Suprapubic skin (tissue), 4 donors: Measurements from ENCODE around the gene DTX3L. TPM values are rescaled to one million over a fixed set of nuclear protein-coding genes. Genes with fewer than 3 reads are reported as not detected.

Experiments used
- DNase-seq, 2 donors: peaks; one replicate each; pipeline ENCODE4 v3.0.0-alpha.2; 2019; ENCODE audit warnings: low spot score in 2 of 2
- H3K27ac ChIP-seq: fragments of 200-600 bp; sonication (generic); one replicate; pipeline ENCODE4 v1.5.1; 2019
- H3K27me3 ChIP-seq: fragments of 200-600 bp; sonication (generic); one replicate; pipeline ENCODE4 v1.5.1; 2019
- H3K36me3 ChIP-seq: fragments of 200-600 bp; sonication (generic); one replicate; pipeline ENCODE4 v1.5.1; 2019
- H3K4me1 ChIP-seq: fragments of 200-600 bp; sonication (generic); one replicate; pipeline ENCODE4 v1.5.1; 2019
- H3K4me3 ChIP-seq: fragments of 200-600 bp; sonication (generic); one replicate; pipeline ENCODE4 v1.5.1; 2019; ENCODE audit warnings: mild to moderate bottlenecking
- H3K9me3 ChIP-seq: fragments of 200-600 bp; sonication (generic); one replicate; pipeline ENCODE4 v1.5.1; 2019
- CTCF ChIP-seq, 2 donors: fragments of 200-600 bp in 1 of 2; fragments of 450-650 bp in 1 of 2; sonication (generic) in 1 of 2; IDR thresholded peaks; one replicate each; pipeline ENCODE4 v1.5.1; 2016 to 2019; ENCODE audit warnings: antibody characterized with exemption in 2 of 2, mild to moderate bottlenecking in 1 of 2, moderate library complexity in 1 of 2
- EP300 ChIP-seq: sonication (generic); formaldehyde crosslinking; IDR thresholded peaks from one replicate; pipeline ENCODE4 v1.6.1; 2017; ENCODE audit warnings: antibody characterized with exemption
- POLR2A ChIP-seq, 2 donors: fragments of 450-650 bp; IDR thresholded peaks; one replicate each; pipeline ENCODE4 v1.6.1; 2017; ENCODE audit warnings: antibody characterized with exemption in 2 of 2, mild to moderate bottlenecking in 2 of 2, moderate library complexity in 2 of 2
- POLR2AphosphoS5 ChIP-seq, 3 donors: sonication (generic); formaldehyde crosslinking; IDR thresholded peaks; one replicate each; pipeline ENCODE4 v1.6.1; 2017; ENCODE audit warnings: antibody characterized with exemption in 3 of 3
- WGBS: methylation state at CpG from one replicate; pipeline ENCODE4 v1.1.5; 2018; 5-methylcytosine and 5-hydroxymethylcytosine counted together
- total RNA-seq, 4 donors: library from RNA; depleted of rRNA; stranded (reverse); fragments of >200 nt; gene quantifications; one replicate each; pipeline ENCODE4 v1.1.0, GENCODE V29; 2016

The DTX3L gene
- total RNA-seq, 4 donors from 2014 or later = 7.6 to 15.3 (median 12.7) TPM

- H3K36me3 ChIP-seq = no peaks in the 10 kb centered on the region
- no peak for TF ChIP-seq POLR2A (IDR thresholded peaks at IDR 0.05)
- no peak for TF ChIP-seq CTCF (IDR thresholded peaks at IDR 0.05)
- TF ChIP-seq EP300 = no peak
- TF ChIP-seq POLR2AphosphoS5 (IDR thresholded peaks at IDR 0.05) = no peak
- no peaks in the 10 kb centered on the region for H3K9me3 ChIP-seq
- no peak overlapping the region for H3K4me3 ChIP-seq
- no peak for DNase-seq
- no peaks in the 10 kb centered on the region for H3K27me3 ChIP-seq
- H3K27ac ChIP-seq = no peak overlapping the region
- H3K4me1 ChIP-seq = no peaks in the 10 kb centered on the region
- 48% methylated on average over 3 of the region's 3 CpGs for WGBS
Measured at GRCh38 chr3:122615303-122615702, 51.2 kb downstream of the DTX3L start.

DNA sequence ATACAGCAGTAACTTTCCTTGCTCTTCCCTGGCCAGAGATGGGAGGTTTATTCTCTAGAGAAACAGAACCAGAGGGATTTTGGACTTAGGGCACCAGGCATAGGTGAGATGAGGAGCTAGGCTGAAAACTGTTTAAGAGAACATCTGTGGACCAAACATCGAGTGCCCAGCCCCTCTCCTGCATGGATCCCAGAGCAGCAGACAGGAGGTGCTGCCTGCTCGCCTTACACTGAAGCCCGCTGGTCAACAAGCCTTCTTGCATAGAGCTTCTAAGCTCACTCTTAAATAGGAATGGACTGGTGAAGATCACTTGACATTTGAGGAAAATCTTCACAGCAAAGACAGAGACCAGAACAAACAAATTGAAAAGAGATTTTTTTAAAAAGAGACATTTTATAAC, 54.5 kb downstream of the DTX3L start:
- Histone ChIP-seq H3K4me1 (no peaks in the 10 kb centered on the region), H3K27me3 (no peaks in the 10 kb centered on the region), H3K4me3 (no peak overlapping the region), H3K36me3 (no peaks in the 10 kb centered on the region), H3K27ac (no peak overlapping the region), H3K9me3 (no peaks in the 10 kb centered on the region)
- 75% methylated on average over 3 of the region's 3 CpGs for WGBS
- TF ChIP-seq EP300 = no peak
- no peak for DNase-seq

DNA sequence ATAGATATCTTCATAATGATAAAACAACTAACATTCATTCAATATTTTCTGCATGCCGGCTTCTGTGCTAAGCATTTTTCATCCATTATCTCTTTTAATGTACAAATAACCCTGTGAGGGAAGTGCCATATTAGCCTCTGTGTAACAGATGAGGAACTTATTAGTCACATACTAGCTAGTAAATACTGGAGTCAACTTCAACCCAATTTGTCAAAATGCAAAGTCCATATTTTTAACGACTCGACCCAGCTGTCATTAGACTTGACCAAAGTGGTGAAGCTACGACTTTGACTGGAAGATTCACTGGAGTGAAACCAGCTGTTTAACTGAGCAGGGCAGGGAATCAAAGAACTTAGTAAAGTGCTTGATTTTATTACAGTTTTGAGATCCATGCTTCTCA, 54.9 kb downstream of the DTX3L start:
- no peak for TF ChIP-seq CTCF (IDR thresholded peaks at IDR 0.05)
- no peak for TF ChIP-seq POLR2AphosphoS5 (IDR thresholded peaks at IDR 0.05)
- no peak for TF ChIP-seq POLR2A (IDR thresholded peaks at IDR 0.05)
- TF ChIP-seq EP300 = no peak

DNA sequence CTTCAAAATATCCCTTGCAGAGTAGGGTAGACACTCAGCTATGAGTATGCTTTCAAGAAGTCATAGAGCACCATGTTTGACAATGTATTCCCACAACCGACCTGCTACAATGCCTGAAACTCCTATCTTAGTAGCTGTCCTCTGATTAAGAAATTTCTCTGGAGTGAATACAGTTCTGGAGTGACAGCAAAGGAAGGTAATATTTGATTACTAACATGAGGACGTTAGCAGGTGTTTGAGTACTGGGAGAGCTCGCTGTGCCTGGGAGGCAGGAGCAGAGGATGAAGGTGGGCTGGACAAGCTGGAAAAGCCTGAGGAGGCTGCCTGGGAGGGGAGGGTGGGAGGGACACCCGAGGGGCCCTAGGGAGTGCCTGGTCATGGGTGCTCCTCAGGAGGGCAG, 56.3 kb downstream of the DTX3L start:
- no peak for TF ChIP-seq POLR2A (IDR thresholded peaks at IDR 0.05)
- TF ChIP-seq CTCF (IDR thresholded peaks at IDR 0.05) = no peak
- TF ChIP-seq EP300 = no peak
- no peak for TF ChIP-seq POLR2AphosphoS5 (IDR thresholded peaks at IDR 0.05)
- H3K4me3 ChIP-seq = no peak overlapping the region
- no peaks in the 10 kb centered on the region for H3K9me3 ChIP-seq
- no peaks in the 10 kb centered on the region for H3K36me3 ChIP-seq
- DNase-seq = no peak
- H3K27me3 ChIP-seq = no peaks in the 10 kb centered on the region
- H3K27ac ChIP-seq = no peak overlapping the region
- WGBS = 45% methylated on average over 4 of the region's 4 CpGs
- no peaks in the 10 kb centered on the region for H3K4me1 ChIP-seq

More for the DNA sequence above, 54.9 kb downstream of the DTX3L start:
- Histone ChIP-seq H3K36me3 (no peaks in the 10 kb centered on the region), H3K4me1 (no peaks in the 10 kb centered on the region), H3K9me3 (no peaks in the 10 kb centered on the region), H3K27ac (no peak overlapping the region), H3K27me3 (no peaks in the 10 kb centered on the region), H3K4me3 (no peak overlapping the region)
- 68% methylated on average over 4 of the region's 4 CpGs for WGBS
- no peak for DNase-seq

DNA sequence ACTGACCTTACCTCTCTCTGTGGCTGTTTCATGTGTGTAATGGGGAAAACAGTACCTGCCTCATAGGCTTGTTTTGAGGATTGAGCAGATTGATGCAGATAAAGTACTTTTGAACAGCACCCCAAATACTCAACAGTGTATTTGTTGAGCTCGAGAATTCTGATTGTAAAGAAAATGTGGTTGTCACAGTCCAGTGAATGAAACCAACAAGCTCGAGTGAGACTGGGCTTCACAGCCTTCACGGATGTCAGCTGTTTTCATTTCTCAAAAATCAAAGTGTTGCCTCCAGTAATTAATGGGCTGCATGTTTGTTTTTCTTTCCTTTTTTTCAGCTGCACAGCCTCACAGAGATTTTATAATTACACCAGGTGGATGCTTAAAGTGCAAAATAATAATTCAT, 57.0 kb downstream of the DTX3L start:
- WGBS = 53% methylated on average over 3 of the region's 3 CpGs
- Histone ChIP-seq H3K4me1 (no peaks in the 10 kb centered on the region), H3K9me3 (no peaks in the 10 kb centered on the region), H3K4me3 (no peak overlapping the region), H3K36me3 (no peaks in the 10 kb centered on the region), H3K27ac (no peak overlapping the region), H3K27me3 (no peaks in the 10 kb centered on the region)
- TF ChIP-seq EP300 = no peak
- no peak for TF ChIP-seq POLR2AphosphoS5 (IDR thresholded peaks at IDR 0.05)
- TF ChIP-seq POLR2A (IDR thresholded peaks at IDR 0.05) = no peak
- TF ChIP-seq CTCF (IDR thresholded peaks at IDR 0.05) = no peak
- no peak for DNase-seq

DNA sequence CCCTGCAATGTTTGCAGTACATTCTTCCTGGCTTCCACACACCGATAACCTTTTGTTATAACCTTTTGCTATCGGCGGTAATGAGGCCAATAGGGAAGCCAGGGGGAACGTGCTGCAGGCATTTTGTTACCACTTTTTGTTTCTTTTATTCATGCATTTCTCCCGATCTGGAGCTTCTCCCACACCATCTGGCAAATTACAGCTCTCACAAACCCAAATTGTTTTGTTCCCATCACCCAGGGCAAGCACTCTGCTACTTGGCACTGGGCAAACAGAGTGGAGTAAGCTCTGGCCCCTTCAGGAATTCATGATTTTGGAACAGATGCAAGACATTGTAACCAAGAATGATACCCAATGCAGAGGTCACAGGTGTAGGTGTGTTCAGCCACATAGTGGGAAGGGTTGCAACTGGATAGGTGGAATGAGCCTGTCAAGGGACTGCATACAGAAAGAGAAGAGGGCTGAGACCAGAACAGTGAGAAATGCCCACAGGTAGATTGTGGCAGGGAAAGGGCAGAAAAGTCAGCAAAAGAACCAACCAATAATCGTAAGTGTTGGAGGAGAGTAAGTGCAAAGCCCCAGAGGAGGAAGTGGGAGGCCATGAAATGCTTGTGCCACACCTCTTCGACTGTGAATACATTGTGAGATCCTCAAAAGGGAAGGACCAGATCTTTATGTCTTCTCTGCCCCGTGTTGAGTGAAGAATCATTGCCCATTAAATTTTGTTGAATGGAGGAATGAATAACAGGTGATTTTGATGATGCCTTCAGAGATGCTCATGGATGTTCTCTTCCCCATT, 59.1 kb downstream of the DTX3L start:
- no peak overlapping the region for H3K4me3 ChIP-seq
- TF ChIP-seq CTCF (IDR thresholded peaks at IDR 0.05) = no peak
- TF ChIP-seq EP300 = no peak
- TF ChIP-seq POLR2A (IDR thresholded peaks at IDR 0.05) = no peak
- TF ChIP-seq POLR2AphosphoS5 (IDR thresholded peaks at IDR 0.05) = no peak
- H3K27me3 ChIP-seq = no peaks in the 10 kb centered on the region
- no peak overlapping the region for H3K27ac ChIP-seq
- WGBS = 81% methylated on average over 8 of the region's 8 CpGs
- DNase-seq = no peak
- no peaks in the 10 kb centered on the region for H3K36me3 ChIP-seq
- no peaks in the 10 kb centered on the region for H3K9me3 ChIP-seq
- H3K4me1 ChIP-seq = no peaks in the 10 kb centered on the region
